CD4-positive, alpha-beta T cell (primary cell): Measurements from ENCODE around the gene SLC43A1. TPM values are rescaled to one million over a fixed set of nuclear protein-coding genes. Genes with fewer than 3 reads are reported as not detected.

ENCODE experiments used
- ATAC-seq: fragments of 200-7000 bp; cut with Tn5 transposase; one replicate; pipeline ENCODE4 v1.10.0; 2022; ENCODE audit warnings: mild to moderate bottlenecking; ENCODE audit not compliant: poor library complexity
- CTCF ChIA-PET: fragments of 350-600 bp; sonication (Branson Sonifier 250); formaldehyde crosslinking; loops from one replicate; lab custom pipeline; 2021; ENCODE audit warnings: antibody characterized with exemption, inconsistent platforms; lab: Charles Lee
- POLR2A ChIA-PET: fragments of 350-600 bp; sonication (Branson Sonifier 250); formaldehyde crosslinking; loops from one replicate; lab custom pipeline; 2021; ENCODE audit warnings: antibody characterized with exemption, inconsistent platforms; lab: Charles Lee
- DNase-seq, 14 experiments: peaks; one replicate each; pipeline ENCODE4 v3.0.0-alpha.2; 2013 to 2020; ENCODE audit warnings: mixed read lengths in 2 of 14
- H3K27ac ChIP-seq, 2 donors: one replicate each; pipeline versions ENCODE4 v1.5.1 to v1.7.0; 2013; ENCODE audit warnings: low read length in 2 of 2, low read depth in 1 of 2, mild to moderate bottlenecking in 1 of 2
- H3K27me3 ChIP-seq, 2 experiments: 1 replicate in 1 of 2; 2 replicates in 1 of 2; pipeline versions ENCODE4 v1.6.1 to v1.7.0; 2013; ENCODE audit warnings: low read length in 2 of 2, control low read depth in 1 of 2, mild to moderate bottlenecking in 1 of 2, moderate library complexity in 1 of 2; ENCODE audit not compliant: insufficient read depth in 2 of 2, control insufficient read depth in 1 of 2
- H3K36me3 ChIP-seq: one replicate; pipeline ENCODE4 v1.6.1; 2013; ENCODE audit warnings: low read length, control low read depth; ENCODE audit not compliant: insufficient read depth
- H3K4me1 ChIP-seq: one replicate; pipeline ENCODE4 v1.6.1; 2013; ENCODE audit warnings: low read length, control low read depth; ENCODE audit not compliant: insufficient read depth
- H3K4me3 ChIP-seq: one replicate; pipeline ENCODE4 v1.5.1; 2013; ENCODE audit warnings: mild to moderate bottlenecking, low read length, moderate library complexity
- H3K9me3 ChIP-seq, 2 experiments: 1 replicate in 1 of 2; 2 replicates in 1 of 2; pipeline versions ENCODE4 v1.6.1 to v1.7.0; 2013; ENCODE audit warnings: low read length in 2 of 2, mild to moderate bottlenecking in 2 of 2, control low read depth in 1 of 2, moderate library complexity in 1 of 2; ENCODE audit not compliant: control insufficient read depth in 1 of 2, insufficient read depth in 1 of 2
- H3K27ac Mint-ChIP-seq: one replicate; pipeline ENCODE4 v1.8.0; 2020; ENCODE audit warnings: mixed read lengths
- H3K27me3 Mint-ChIP-seq: one replicate; pipeline ENCODE4 v1.8.0; 2021; ENCODE audit warnings: mixed read lengths
- H3K36me3 Mint-ChIP-seq: one replicate; pipeline ENCODE4 v1.8.0; 2021; ENCODE audit warnings: low read depth, mixed read lengths
- H3K4me1 Mint-ChIP-seq: one replicate; pipeline ENCODE4 v1.8.0; 2021; ENCODE audit warnings: low read depth, mixed read lengths
- H3K4me3 Mint-ChIP-seq: one replicate; pipeline ENCODE4 v1.8.0; 2020; ENCODE audit warnings: mild to moderate bottlenecking, mixed read lengths
- H3K9me3 Mint-ChIP-seq: one replicate; pipeline ENCODE4 v1.8.0; 2020; ENCODE audit warnings: mixed read lengths
- CTCF ChIP-seq: fragments of 200-600 bp; IDR thresholded peaks from one replicate; pipeline ENCODE4 v1.8.0; 2022; ENCODE audit warnings: antibody characterized with exemption, mild to moderate bottlenecking
- intact Hi-C, 2 experiments: fragments of 100-400 bp; cut with DNase I in 1 of 2; cut with micrococcal nuclease in 1 of 2; formaldehyde crosslinking; loops; one replicate each; pipeline versions ENCODE4 v1.15.1 to v1.9.0; 2023 to 2025; cut with DNase I, micrococcal nuclease
- total RNA-seq, 174 experiments: library from RNA in 2 of 174; stranded (reverse) in 2 of 174; gene quantifications; one replicate each; pipeline ENCODE4 v1.2.3 and lab custom pipeline; 2021 to 2026

The SLC43A1 gene
- total RNA-seq, 2 experiments from 2014 or later, result 3.1 to 4.2 TPM

GRCh38 chr11:57546869-57547475, 31.5 kb upstream of the SLC43A1 start:
- Histone ChIP-seq H3K27me3 (no peaks in the 10 kb centered on the region), H3K27ac (peak overlapping the region in 1 of 2 donors; percentile 1), H3K36me3 (peaks cover 41% of the 10 kb centered on the region), H3K4me1 (no peaks in the 10 kb centered on the region), H3K4me3 (no peak overlapping the region), H3K9me3 (no peaks in the 10 kb centered on the region)
- ATAC-seq, result no peak
- Mint-ChIP-seq H3K4me3 (no peak overlapping the region), H3K4me1 (no peaks in the 10 kb centered on the region), H3K36me3 (peaks cover 45% of the 10 kb centered on the region), H3K27me3 (no peaks in the 10 kb centered on the region), H3K9me3 (no peaks in the 10 kb centered on the region), H3K27ac (no peak overlapping the region)
- intact Hi-C loops, result no loop called here
- no peak for DNase-seq
- ChIA-PET POLR2A (no interaction called here), CTCF (interaction anchor here (0.7 kb wide), 1 partner anchor 20 kb away, joined by 3 read pairs; no protein-coding TSS in a partner anchor)
- no peak for TF ChIP-seq CTCF

- Mint-ChIP-seq H3K36me3 (peaks cover 40% of the 10 kb centered on the region), H3K9me3 (no peaks in the 10 kb centered on the region), H3K27ac (no peak overlapping the region), H3K4me1 (no peaks in the 10 kb centered on the region), H3K27me3 (no peaks in the 10 kb centered on the region), H3K4me3 (no peak overlapping the region)
- Histone ChIP-seq H3K36me3 (peaks cover 36% of the 10 kb centered on the region), H3K27me3 (no peaks in the 10 kb centered on the region), H3K4me3 (no peak overlapping the region), H3K4me1 (no peaks in the 10 kb centered on the region), H3K27ac (no peak overlapping the region), H3K9me3 (no peaks in the 10 kb centered on the region)
- DNase-seq, result no peak
- intact Hi-C loops, result no loop called here
- ChIA-PET POLR2A (no interaction called here), CTCF (interaction anchor here (0.7 kb wide), 1 partner anchor 19 kb away, joined by 3 read pairs; no protein-coding TSS in a partner anchor)
- ATAC-seq, result no peak
- TF ChIP-seq CTCF, result no peak
Measured at GRCh38 chr11:57546451-57546850, 30.9 kb upstream of the SLC43A1 start.

GRCh38 chr11:57545883-57546282, 30.4 kb upstream of the SLC43A1 start:
- H3K9me3 ChIP-seq, result no peaks in the 10 kb centered on the region
- no peaks in the 10 kb centered on the region for H3K4me1 ChIP-seq
- peaks cover 36% of the 10 kb centered on the region for H3K36me3 Mint-ChIP-seq
- POLR2A ChIA-PET, result no interaction called here
- intact Hi-C loops, result no loop called here
- no peaks in the 10 kb centered on the region for H3K9me3 Mint-ChIP-seq
- H3K4me3 Mint-ChIP-seq, result no peak overlapping the region
- H3K36me3 ChIP-seq, result peaks cover 30% of the 10 kb centered on the region
- H3K27ac ChIP-seq, result no peak overlapping the region
- H3K27ac Mint-ChIP-seq, result no peak overlapping the region
- no peak for TF ChIP-seq CTCF
- H3K4me3 ChIP-seq, result no peak overlapping the region
- no peaks in the 10 kb centered on the region for H3K27me3 Mint-ChIP-seq
- no peak for ATAC-seq
- H3K27me3 ChIP-seq, result no peaks in the 10 kb centered on the region
- CTCF ChIA-PET, result no interaction called here
- no peak for DNase-seq
- H3K4me1 Mint-ChIP-seq, result no peaks in the 10 kb centered on the region
